A549 (cell line): ENCODE data around the gene TOMM40L. TPM values are rescaled to one million over a fixed set of nuclear protein-coding genes. Genes with fewer than 3 reads are reported as not detected.

Experiments used
- ATAC-seq, 2 experiments: fragments of 200-7000 bp in 1 of 2; fragments of >200 bp in 1 of 2; cut with Nextera tagmentation in 1 of 2; cut with Tn5 transposase in 1 of 2; 3 replicates each; pipeline versions ENCODE4 v1.8.0 to v1.9.1; 2018 to 2020; ENCODE audit warnings: mild to moderate bottlenecking in 1 of 2, moderate library complexity in 1 of 2
- CTCF ChIA-PET: fragments of 300-600 bp; sonication (Branson Sonifier 250); formaldehyde crosslinking; extraction: SDS; loops from one replicate; lab custom pipeline; 2021; ENCODE audit warnings: antibody characterized with exemption, inconsistent platforms; lab: Yijun Ruan, JAX
- POLR2A ChIA-PET: fragments of 350-600 bp; formaldehyde crosslinking; extraction: SDS; loops from one replicate; lab custom pipeline; 2021; ENCODE audit warnings: antibody characterized with exemption, inconsistent platforms; lab: Yijun Ruan, JAX
- DNase-seq, 2 experiments: peaks; one replicate each; pipeline versions ENCODE4 v3.0.0 to v3.0.0-alpha.2; 2011 to 2016; ENCODE audit warnings: low read depth in 1 of 2, low spot score in 1 of 2
- FAIRE-seq: peaks from 2 replicates; lab custom pipeline; 2011; peaks lifted over from hg19 to GRCh38; lab: Jason Lieb, UNC
- H3K27ac ChIP-seq, 2 experiments: fragments of >200 bp; sonication (Bioruptor Twin); formaldehyde crosslinking; 3 replicates each; pipeline ENCODE4 v1.5.1; 2016 to 2017
- H3K4me1 ChIP-seq: fragments of >200 bp; sonication (Bioruptor Twin); formaldehyde crosslinking; 3 replicates; pipeline ENCODE4 v1.6.1; 2016
- H3K4me2 ChIP-seq: fragments of >200 bp; sonication (Bioruptor Twin); formaldehyde crosslinking; 3 replicates; pipeline ENCODE4 v1.6.1; 2016
- H3K4me3 ChIP-seq: fragments of >200 bp; sonication (Bioruptor Twin); formaldehyde crosslinking; 3 replicates; pipeline ENCODE4 v1.5.1; 2016
- H3K9me3 ChIP-seq: fragments of >200 bp; sonication (Bioruptor Twin); formaldehyde crosslinking; 3 replicates; pipeline ENCODE4 v1.6.1; 2016
- BCL3 ChIP-seq: fragments of >200 bp; sonication (Bioruptor Twin); formaldehyde crosslinking; IDR thresholded peaks from 3 replicates; pipeline ENCODE4 v1.6.1; 2016
- BHLHE40 ChIP-seq: IDR thresholded peaks from 2 replicates; pipeline ENCODE4 v1.6.1; 2012; ENCODE audit warnings: low read depth, low read length, inconsistent platforms
- CBX2 ChIP-seq: fragments of 200-600 bp; sonication (generic); IDR thresholded peaks from 2 replicates; pipeline ENCODE4 v1.6.1; 2016; ENCODE audit warnings: low read depth, mild to moderate bottlenecking, borderline replicate concordance
- CBX8 ChIP-seq: fragments of 200-600 bp; sonication (generic); IDR thresholded peaks from 2 replicates; pipeline ENCODE4 v1.6.1; 2016
- CEBPB ChIP-seq, 2 experiments: fragments of >200 bp in 1 of 2; sonication (Bioruptor Twin) in 1 of 2; formaldehyde crosslinking in 1 of 2; IDR thresholded peaks; 2 replicates each; pipeline ENCODE4 v1.6.1; 2012 to 2016
- E2F6 ChIP-seq: IDR thresholded peaks from 2 replicates; pipeline ENCODE4 v1.6.1; 2012; ENCODE audit warnings: low read depth, borderline replicate concordance
- EHMT2 ChIP-seq: fragments of 200-600 bp; sonication (generic); IDR thresholded peaks from 2 replicates; pipeline ENCODE4 v1.6.1; 2016; ENCODE audit warnings: antibody characterized with exemption, low read depth, mild to moderate bottlenecking, moderate library complexity
- FOSB ChIP-seq: fragments of 250-450 bp; sonication (Bioruptor Pico); IDR thresholded peaks from 2 replicates; pipeline ENCODE4 v1.5.0; 2020; ENCODE audit warnings: mild to moderate bottlenecking, moderate library complexity
- GATA3 ChIP-seq: IDR thresholded peaks from 2 replicates; pipeline ENCODE4 v1.6.1; 2012; ENCODE audit warnings: borderline replicate concordance
- HEYL ChIP-seq: fragments of 250-450 bp; sonication (Bioruptor Pico); IDR thresholded peaks from 2 replicates; pipeline ENCODE4 v1.8.0; 2021; ENCODE audit warnings: mild to moderate bottlenecking, moderate library complexity
- HOXB5 ChIP-seq: fragments of 250-450 bp; sonication (Bioruptor Pico); IDR thresholded peaks from 2 replicates; pipeline ENCODE4 v1.5.0; 2020; ENCODE audit warnings: mild to moderate bottlenecking, moderate library complexity
- JUN ChIP-seq, 2 experiments: fragments of >200 bp; sonication (Bioruptor Twin); formaldehyde crosslinking; IDR thresholded peaks; 2 replicates in 1 of 2; 3 replicates in 1 of 2; pipeline ENCODE4 v1.6.1; 2016 to 2017
- KDM5A ChIP-seq: fragments of 200-600 bp; sonication (generic); IDR thresholded peaks from 2 replicates; pipeline ENCODE4 v1.6.1; 2016; ENCODE audit warnings: antibody characterized with exemption, mild to moderate bottlenecking
- MAFK ChIP-seq: fragments of 450-650 bp; IDR thresholded peaks from 2 replicates; pipeline ENCODE4 v1.6.1; 2014; ENCODE audit not compliant: partially characterized antibody
- MYC ChIP-seq: IDR thresholded peaks from 2 replicates; pipeline ENCODE4 v1.6.1; 2012; ENCODE audit warnings: mild to moderate bottlenecking, inconsistent platforms, low read length, improper control_type of control experiment, borderline replicate concordance
- NPAS2 ChIP-seq: fragments of 250-450 bp; sonication (Bioruptor Pico); IDR thresholded peaks from 2 replicates; pipeline ENCODE4 v1.8.0; 2022; ENCODE audit warnings: mild to moderate bottlenecking, moderate library complexity, borderline replicate concordance
- NR3C1 ChIP-seq: fragments of >200 bp; sonication (Bioruptor Twin); formaldehyde crosslinking; IDR thresholded peaks from 3 replicates; pipeline ENCODE4 v1.6.1; 2017
- POLR2A ChIP-seq: IDR thresholded peaks from 2 replicates; pipeline ENCODE4 v1.6.1; 2012; ENCODE audit warnings: mild to moderate bottlenecking, low read length
- POLR2AphosphoS2 ChIP-seq: conservative IDR thresholded peaks from 2 replicates; pipeline ENCODE4 v1.6.1; 2012; ENCODE audit warnings: low read length, improper control_type of control experiment, inconsistent platforms
- SREBF2 ChIP-seq: fragments of 450-650 bp; IDR thresholded peaks from 2 replicates; pipeline ENCODE4 v1.6.1; 2014; ENCODE audit warnings: mild to moderate bottlenecking, moderate library complexity
- TFCP2L1 ChIP-seq: fragments of 250-450 bp; sonication (Bioruptor Pico); IDR thresholded peaks from 2 replicates; pipeline ENCODE4 v1.5.0; 2021; ENCODE audit warnings: mild to moderate bottlenecking
- WGBS: methylation state at CpG from one replicate; pipeline ENCODE4 v1.1.6; 2017; ENCODE audit errors: missing lambda C conversion rate; 5-methylcytosine and 5-hydroxymethylcytosine counted together
- polyA plus RNA-seq, 4 experiments: library from polyadenylated mRNA; depleted of rRNA in 3 of 4; stranded (reverse); fragments of >200 nt; fragmentation: RNase III in 1 of 4; extraction: RNeasy Plus Mini Kit Qiagen cat#74134 plus additional on column Dnase treatment in 1 of 4; gene quantifications; 2 replicates in 3 of 4; 3 replicates in 1 of 4; pipeline ENCODE4 v1.2.3, GENCODE V29; 2011 to 2017
- TF ChIP-seq, protein P1 (sequence below): fragments of >200 bp; sonication (Bioruptor Twin); formaldehyde crosslinking; IDR thresholded peaks from 3 replicates; pipeline ENCODE4 v1.5.1; 2016
- TF ChIP-seq, protein P2 (sequence below): fragments of 150-350 bp; IDR thresholded peaks from 2 replicates; pipeline ENCODE4 v1.6.1; 2014; ENCODE audit warnings: low read depth, mild to moderate bottlenecking, low read length

Gene TOMM40L
- polyA plus RNA-seq, 2 of the 4 experiments (the other 2 are of a cell fraction) = 6.3 to 10.2 TPM

DNA sequence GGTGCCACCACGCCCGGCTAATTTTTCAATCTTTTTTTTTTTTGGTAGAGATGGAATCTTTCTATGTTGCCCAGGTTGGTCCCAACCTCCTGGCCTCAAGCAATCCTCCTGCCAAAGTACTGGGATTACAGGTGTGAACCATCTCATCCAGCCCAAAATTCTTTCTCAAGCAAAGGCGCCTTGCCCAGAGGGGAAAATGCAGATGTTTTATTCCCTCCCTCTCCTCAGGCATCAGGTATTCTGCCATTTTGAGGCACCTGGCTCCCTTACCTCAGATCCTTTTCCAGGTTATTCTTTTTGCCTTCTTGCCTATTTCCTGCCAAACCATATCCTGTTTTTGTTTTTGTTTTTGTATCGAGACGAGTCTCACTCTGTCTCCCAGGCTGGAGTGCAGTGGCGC, 37.5 kb upstream of the TOMM40L start:
- Histone ChIP-seq H3K27ac (no peak overlapping the region), H3K4me2 (no peak overlapping the region), H3K4me3 (no peak overlapping the region), H3K9me3 (no peaks in the 10 kb centered on the region), H3K4me1 (no peaks in the 10 kb centered on the region)
- ChIA-PET POLR2A (interaction anchor here (0.6 kb wide), 1 partner anchor 37 kb away, joined by 9 read pairs; the partner anchor contains the start of gene TOMM40L), CTCF (interaction anchor here (0.7 to 7.8 kb wide), 3 partner anchors 34 to 1011 kb away, joined by 3 to 89 read pairs (median 3); no protein-coding TSS in a partner anchor)
- no peak for DNase-seq
- FAIRE-seq = no peak
- TF ChIP-seq BCL3 = no peak
- no peak for TF ChIP-seq NPAS2 (CRISPR knock-in tag)
- no peak for TF ChIP-seq TFCP2L1 (CRISPR knock-in tag)
- no peak for TF ChIP-seq KDM5A
- no peak for TF ChIP-seq EHMT2
- TF ChIP-seq E2F6 = no peak
- no peak for TF ChIP-seq NR3C1
- no peak for TF ChIP-seq MYC
- no peak for TF ChIP-seq FOSB (CRISPR knock-in tag)
- TF ChIP-seq HEYL (CRISPR knock-in tag) = no peak
- TF ChIP-seq POLR2A = no peak
- no peak for TF ChIP-seq CBX8
- no peak for TF ChIP-seq MAFK
- TF ChIP-seq JUN (IDR thresholded peaks at IDR 0.05) = no peak
- no peak for TF ChIP-seq POLR2AphosphoS2
- TF ChIP-seq, protein P1, sequence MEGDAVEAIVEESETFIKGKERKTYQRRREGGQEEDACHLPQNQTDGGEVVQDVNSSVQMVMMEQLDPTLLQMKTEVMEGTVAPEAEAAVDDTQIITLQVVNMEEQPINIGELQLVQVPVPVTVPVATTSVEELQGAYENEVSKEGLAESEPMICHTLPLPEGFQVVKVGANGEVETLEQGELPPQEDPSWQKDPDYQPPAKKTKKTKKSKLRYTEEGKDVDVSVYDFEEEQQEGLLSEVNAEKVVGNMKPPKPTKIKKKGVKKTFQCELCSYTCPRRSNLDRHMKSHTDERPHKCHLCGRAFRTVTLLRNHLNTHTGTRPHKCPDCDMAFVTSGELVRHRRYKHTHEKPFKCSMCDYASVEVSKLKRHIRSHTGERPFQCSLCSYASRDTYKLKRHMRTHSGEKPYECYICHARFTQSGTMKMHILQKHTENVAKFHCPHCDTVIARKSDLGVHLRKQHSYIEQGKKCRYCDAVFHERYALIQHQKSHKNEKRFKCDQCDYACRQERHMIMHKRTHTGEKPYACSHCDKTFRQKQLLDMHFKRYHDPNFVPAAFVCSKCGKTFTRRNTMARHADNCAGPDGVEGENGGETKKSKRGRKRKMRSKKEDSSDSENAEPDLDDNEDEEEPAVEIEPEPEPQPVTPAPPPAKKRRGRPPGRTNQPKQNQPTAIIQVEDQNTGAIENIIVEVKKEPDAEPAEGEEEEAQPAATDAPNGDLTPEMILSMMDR = no peak
- no peak for TF ChIP-seq HOXB5 (CRISPR knock-in tag)
- ATAC-seq = no peak
- 82% methylated on average over 6 of the region's 6 CpGs for WGBS

- H3K4me1 ChIP-seq = no peaks in the 10 kb centered on the region
Measured at GRCh38 chr1:161189036-161189435, 36.8 kb upstream of the TOMM40L start.

More at GRCh38 chr1:161189036-161189435, 36.8 kb upstream of the TOMM40L start:
- no peak overlapping the region for H3K4me2 ChIP-seq
- CTCF ChIA-PET = interaction anchor here (6.5 to 7.8 kb wide), 2 partner anchors 15 to 194 kb away, joined by 89 to 93 read pairs; partner anchors contain the start of gene NDUFS2
- POLR2A ChIA-PET = no interaction called here
- no peak overlapping the region for H3K27ac ChIP-seq
- ATAC-seq (no peak), FAIRE-seq (no peak), DNase-seq (no peak)
- H3K9me3 ChIP-seq = no peaks in the 10 kb centered on the region
- TF ChIP-seq JUN (IDR thresholded peaks at IDR 0.05) = no peak
- TF ChIP-seq CEBPB (IDR thresholded peaks at IDR 0.05) = no peak
- no peak for TF ChIP-seq SREBF2
- TF ChIP-seq MYC = no peak
- TF ChIP-seq CBX2 = no peak
- TF ChIP-seq NR3C1 = no peak
- TF ChIP-seq GATA3 = no peak
- TF ChIP-seq, protein P2, sequence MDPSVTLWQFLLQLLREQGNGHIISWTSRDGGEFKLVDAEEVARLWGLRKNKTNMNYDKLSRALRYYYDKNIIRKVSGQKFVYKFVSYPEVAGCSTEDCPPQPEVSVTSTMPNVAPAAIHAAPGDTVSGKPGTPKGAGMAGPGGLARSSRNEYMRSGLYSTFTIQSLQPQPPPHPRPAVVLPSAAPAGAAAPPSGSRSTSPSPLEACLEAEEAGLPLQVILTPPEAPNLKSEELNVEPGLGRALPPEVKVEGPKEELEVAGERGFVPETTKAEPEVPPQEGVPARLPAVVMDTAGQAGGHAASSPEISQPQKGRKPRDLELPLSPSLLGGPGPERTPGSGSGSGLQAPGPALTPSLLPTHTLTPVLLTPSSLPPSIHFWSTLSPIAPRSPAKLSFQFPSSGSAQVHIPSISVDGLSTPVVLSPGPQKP = no peak
- no peak for TF ChIP-seq BHLHE40
- no peak for TF ChIP-seq KDM5A
- 74% methylated on average over 5 of the region's 5 CpGs for WGBS
- no peak overlapping the region for H3K4me3 ChIP-seq
